Upper lobe of left lung (tissue), 4 donors: ENCODE data around the gene TRMT6.

Experiments used
- EP300 ChIP-seq, 4 donors: sonication (generic); formaldehyde crosslinking; IDR thresholded peaks; one replicate each; pipeline ENCODE4 v1.5.1; 2017; ENCODE audit warnings: antibody characterized with exemption in 4 of 4, control low read depth in 2 of 4
- POLR2A ChIP-seq, 4 donors: fragments of 450-650 bp; IDR thresholded peaks; one replicate each; pipeline ENCODE4 v1.5.1; 2016 to 2017; ENCODE audit warnings: antibody characterized with exemption in 4 of 4, mild to moderate bottlenecking in 2 of 4
- POLR2AphosphoS5 ChIP-seq, 2 donors: sonication (generic); formaldehyde crosslinking; IDR thresholded peaks; one replicate each; pipeline ENCODE4 v1.5.1; 2017; ENCODE audit warnings: antibody characterized with exemption in 2 of 2
- TF ChIP-seq, protein P1 (sequence below), 6 experiments: fragments of 450-650 bp in 4 of 6; fragments of 200-600 bp in 2 of 6; sonication (generic) in 2 of 6; IDR thresholded peaks; one replicate each; pipeline ENCODE4 v1.5.1; 2016 to 2019; ENCODE audit warnings: antibody characterized with exemption in 6 of 6

- TF ChIP-seq POLR2A (IDR thresholded peaks at IDR 0.05) (no peak), POLR2AphosphoS5 (IDR thresholded peaks at IDR 0.05) (no peak), EP300 (IDR thresholded peaks at IDR 0.05) (no peak)
- TF ChIP-seq, protein P1, sequence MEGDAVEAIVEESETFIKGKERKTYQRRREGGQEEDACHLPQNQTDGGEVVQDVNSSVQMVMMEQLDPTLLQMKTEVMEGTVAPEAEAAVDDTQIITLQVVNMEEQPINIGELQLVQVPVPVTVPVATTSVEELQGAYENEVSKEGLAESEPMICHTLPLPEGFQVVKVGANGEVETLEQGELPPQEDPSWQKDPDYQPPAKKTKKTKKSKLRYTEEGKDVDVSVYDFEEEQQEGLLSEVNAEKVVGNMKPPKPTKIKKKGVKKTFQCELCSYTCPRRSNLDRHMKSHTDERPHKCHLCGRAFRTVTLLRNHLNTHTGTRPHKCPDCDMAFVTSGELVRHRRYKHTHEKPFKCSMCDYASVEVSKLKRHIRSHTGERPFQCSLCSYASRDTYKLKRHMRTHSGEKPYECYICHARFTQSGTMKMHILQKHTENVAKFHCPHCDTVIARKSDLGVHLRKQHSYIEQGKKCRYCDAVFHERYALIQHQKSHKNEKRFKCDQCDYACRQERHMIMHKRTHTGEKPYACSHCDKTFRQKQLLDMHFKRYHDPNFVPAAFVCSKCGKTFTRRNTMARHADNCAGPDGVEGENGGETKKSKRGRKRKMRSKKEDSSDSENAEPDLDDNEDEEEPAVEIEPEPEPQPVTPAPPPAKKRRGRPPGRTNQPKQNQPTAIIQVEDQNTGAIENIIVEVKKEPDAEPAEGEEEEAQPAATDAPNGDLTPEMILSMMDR (IDR thresholded peaks at IDR 0.05) = no peak
Measured at GRCh38 chr20:5887386-5887785, 62.9 kb downstream of the TRMT6 start.
